ENCODE measurements around the gene LRRC46.

LRRC46 gene

DNA sequence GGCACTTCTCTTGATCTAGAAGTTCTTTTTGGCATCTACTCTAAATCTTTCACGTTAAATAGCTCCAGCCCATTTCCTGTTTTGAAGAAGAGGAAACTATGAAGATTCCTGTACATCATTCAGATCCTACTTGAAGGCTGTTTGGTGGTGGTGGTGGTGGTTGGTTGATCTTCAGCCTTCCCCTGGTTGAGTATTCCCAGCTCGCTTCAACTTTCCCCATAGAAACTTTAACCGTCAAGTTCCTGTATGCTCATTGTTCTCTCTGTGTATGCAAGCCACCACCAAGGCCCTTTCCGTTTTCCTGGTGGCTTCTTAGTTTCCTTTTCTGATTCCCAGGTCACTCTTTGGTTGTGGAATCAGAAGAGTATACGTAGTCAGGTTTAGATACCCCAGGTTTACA is 3.3 kb downstream of the LRRC46 start:
- no peak for DNase-seq

GRCh38 chr17:47836601-47837000 is 5.1 kb downstream of the LRRC46 start:
- no peak for DNase-seq

GRCh38 chr17:47837401-47838039 is 6.0 kb downstream of the LRRC46 start:
- no peak for DNase-seq

GRCh38 chr17:47838636-47839035 is 7.2 kb downstream of the LRRC46 start:
- no peak for DNase-seq

DNA sequence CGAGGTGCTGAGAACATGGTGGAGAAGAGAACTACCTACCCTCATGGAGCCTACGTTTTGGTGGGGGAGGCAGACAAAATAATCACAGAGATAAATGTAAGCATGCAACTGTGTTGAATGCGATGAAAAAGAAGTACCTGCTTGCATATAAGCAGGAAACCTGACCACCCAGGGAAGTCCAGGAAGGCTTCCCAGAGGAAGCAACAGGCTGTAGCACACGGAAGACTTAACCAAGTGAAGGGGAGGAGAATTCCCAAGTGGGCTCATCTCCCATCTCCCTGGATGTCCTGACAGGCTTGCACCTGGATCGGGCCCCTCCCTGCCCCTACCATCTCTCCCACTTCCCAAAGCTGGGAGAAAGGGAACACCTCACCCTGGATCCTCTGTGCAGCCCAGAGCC is 7.6 kb downstream of the LRRC46 start:
- DNase-seq: no peak

DNA sequence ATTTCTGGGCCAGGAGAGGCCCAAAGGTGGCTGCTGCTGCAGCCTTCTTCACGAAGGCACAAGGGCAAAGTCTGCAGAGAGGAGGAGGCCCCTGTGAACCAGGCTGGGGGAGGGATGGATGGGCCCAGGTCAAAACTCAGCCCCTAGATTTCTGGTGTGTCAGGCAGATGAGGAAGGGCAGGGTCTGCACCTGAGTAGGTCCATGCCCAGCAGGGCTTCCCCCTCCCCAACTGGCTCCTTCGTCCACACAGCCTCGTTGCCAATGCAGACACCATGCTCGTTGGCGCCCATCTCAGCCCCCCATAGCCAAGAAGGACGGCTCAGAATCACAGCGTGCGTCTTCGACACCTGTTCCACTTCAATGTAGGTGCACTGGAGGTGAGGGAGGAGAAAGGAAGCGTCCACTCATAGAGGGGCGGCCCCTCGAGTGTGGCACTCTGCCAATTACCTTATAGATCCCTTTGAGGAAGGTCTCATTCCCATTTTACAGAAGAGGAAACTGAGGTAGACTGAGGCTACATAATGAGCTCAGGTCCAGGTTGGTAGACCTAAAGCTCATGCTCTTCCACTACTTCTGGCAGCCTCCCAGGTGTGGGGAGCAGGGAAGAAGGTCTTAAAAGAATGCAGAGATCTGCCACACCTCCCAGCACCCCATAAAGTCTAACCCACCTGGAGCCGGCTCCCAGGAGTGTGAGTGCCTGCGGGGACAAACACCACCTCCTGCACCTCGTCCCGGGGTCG is 8.7 kb downstream of the LRRC46 start:
- DNase-seq: no peak

- peak; percentile 98 for DNase-seq
These were observed 9.4 kb downstream of the LRRC46 start, which contains the start of gene SCRN2 for GRCh38 chr17:47840742-47841487. Gene SCRN2, minus strand, starts transcription at chr17:47841273. Its CDS starts 430 bp downstream, at chr17:47840843.

- DNase-seq: no peak
These were observed 10.2 kb downstream of the LRRC46 start for GRCh38 chr17:47841488-47842291.

- no peak for DNase-seq
These were observed 11.9 kb downstream of the LRRC46 start for GRCh38 chr17:47843391-47843730.

DNA sequence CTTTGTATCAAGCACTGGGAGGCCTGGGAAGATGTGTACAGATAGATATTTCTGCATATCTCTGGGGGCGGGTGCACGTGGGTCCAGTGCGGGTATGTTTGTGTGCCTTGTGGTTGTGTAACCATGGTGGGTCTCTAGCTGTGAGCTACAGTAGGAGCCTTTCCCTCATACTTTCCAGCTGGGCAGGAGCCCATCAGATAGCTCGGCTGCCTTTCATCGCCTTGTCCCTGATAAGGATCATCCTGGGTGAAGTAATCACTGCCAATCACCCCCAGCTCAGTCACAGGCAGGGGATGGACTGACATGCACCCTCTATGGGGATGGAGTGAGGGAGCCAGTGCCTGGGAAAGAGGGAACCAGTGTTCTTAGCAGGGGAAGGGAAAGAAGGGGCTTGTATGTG is 12.8 kb downstream of the LRRC46 start:
- no peak for DNase-seq

- no peak for DNase-seq
These were observed 13.6 kb downstream of the LRRC46 start for GRCh38 chr17:47844814-47845715.

DNA sequence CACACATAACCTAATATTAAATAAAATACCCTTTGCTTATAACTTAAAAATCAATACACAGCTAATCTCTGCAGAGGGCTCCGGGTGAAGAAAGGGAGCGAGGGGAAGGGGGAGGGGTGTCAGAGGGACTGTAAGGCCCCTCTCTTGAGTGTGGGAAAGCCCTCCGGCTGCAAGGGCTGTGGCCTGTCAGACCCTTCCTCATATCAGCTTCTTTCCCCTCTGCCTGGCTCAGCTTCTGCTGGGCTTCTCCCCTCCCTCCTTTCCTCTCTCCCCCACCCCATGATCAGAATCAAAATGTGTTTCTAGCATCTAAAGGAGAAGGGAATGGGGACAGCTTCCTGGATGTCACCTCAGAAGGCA is 14.2 kb downstream of the LRRC46 start:
- no peak for DNase-seq

GRCh38 chr17:47846716-47847340 is 15.4 kb downstream of the LRRC46 start:
- no peak for DNase-seq

GRCh38 chr17:47847341-47848197 is 16.1 kb downstream of the LRRC46 start:
- DNase-seq: no peak

DNA sequence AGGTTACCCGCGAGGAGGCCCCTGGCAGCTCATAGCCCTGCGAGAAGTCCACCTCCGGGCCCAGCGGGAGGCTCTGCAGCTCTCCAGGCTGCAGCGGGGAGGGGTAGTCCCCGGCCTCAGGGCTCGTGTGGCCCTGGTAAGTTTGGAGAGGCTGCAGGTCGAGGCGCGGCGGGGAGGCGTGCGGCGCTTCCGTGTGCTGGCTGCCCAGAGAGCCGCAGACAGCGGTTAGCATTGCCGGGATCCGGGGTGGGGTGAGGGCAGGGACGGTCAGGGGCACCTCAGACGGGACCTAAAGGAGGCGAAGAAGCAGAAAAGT is 16.7 kb downstream of the LRRC46 start:
- DNase-seq: no peak

GRCh38 chr17:47850373-47850691 is 18.9 kb downstream of the LRRC46 start:
- no peak for DNase-seq

- DNase-seq: peak; percentile 73
These were observed 19.5 kb downstream of the LRRC46 start, which contains the start of gene SP6 for GRCh38 chr17:47850692-47851573. Gene SP6, minus strand, starts transcription at chr17:47851163. Its CDS starts 2,734 bp downstream, at chr17:47848429.

DNA sequence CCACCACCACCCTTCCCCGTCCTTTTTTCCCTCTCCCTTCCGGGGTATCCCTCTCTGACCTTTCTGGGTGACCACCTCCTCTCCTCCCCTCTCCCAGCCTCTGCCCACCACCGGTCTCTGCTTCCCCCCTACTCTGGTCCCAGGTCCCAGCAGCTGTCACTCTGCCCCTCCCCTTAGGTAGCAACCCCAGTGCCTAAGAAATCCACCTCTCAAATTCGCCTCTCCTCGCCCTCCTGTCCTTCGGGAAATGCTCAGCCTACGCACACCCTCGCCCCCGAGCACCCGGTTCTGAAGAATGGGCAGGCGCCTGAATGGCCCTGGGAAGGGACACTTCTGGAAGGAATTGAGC is 20.3 kb downstream of the LRRC46 start:
- DNase-seq: no peak

- DNase-seq: no peak
These were observed 20.9 kb downstream of the LRRC46 start for GRCh38 chr17:47852113-47852949.
